NCI-H2107 treated with DMSO at 0.1 percent for 48 hours (cell line): ENCODE measurements around the gene DRC7.
"Not testable (repeated sequence)": the region's sequence is repeated elsewhere in the genome, so short reads cannot be mapped to it uniquely, and the experiment has no call there.

Source experiments
- DNase-seq: peaks from one replicate; lab custom pipeline; 2025; ENCODE audit not compliant: unreplicated experiment; lab: John Stamatoyannopoulos, UW

DRC7 gene

GRCh38 chr16:57711346-57711745 is 16.7 kb downstream of the DRC7 start:
- no peak for DNase-seq

- DNase-seq, result no peak
Measured at GRCh38 chr16:57711993-57712392, 17.4 kb downstream of the DRC7 start.

- DNase-seq, result not testable (repeated sequence)
Measured at GRCh38 chr16:57712569-57712968, 18.0 kb downstream of the DRC7 start.

GRCh38 chr16:57713596-57713995 is 19.0 kb downstream of the DRC7 start:
- DNase-seq, result no peak

GRCh38 chr16:57714047-57714446 is 19.4 kb downstream of the DRC7 start:
- DNase-seq, result no peak

GRCh38 chr16:57720142-57720575 is 25.6 kb downstream of the DRC7 start:
- DNase-seq, result no peak

DNA sequence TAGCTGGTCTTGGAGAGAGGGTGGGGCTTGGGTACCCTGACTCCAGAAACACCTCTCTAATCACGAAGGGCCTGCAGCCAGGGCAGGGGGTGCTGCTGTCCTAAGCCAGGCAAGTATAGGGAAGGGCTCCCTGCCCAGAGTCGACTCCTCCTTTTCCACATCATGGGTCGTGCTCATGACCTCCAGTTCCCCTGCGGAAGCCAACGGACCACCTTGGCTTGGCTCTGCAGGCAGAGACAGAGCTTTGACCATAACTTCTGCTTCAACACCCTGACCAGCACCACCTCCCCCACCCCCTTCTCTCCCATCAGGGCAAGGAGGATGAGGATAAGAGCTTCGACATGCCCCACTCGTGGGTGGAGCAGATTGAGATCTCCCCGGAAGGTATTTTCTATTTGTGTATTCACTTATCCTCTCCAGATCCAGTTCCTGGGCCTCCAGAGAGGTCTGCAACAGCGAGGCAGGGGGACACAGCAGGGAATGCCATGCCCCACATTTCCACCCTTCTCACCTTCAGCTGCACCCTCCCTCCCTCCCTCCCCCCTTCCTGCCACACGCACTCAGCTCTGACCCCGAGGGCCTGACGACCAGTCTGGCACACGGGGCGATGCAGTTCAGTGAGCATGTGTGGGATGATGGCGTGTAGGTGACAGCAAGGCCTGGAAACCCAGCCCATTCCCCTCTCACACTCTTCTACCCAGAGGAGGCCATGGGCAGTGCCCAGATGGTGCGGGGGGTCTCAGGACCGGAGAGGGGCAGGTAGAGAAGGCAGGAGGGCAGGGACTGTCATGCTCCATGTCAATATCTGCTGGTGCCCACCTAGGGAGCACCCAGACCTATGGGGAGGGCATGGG is 27.0 kb downstream of the DRC7 start:
- DNase-seq, result no peak

- DNase-seq, result no peak
Measured at GRCh38 chr16:57722210-57722499, 27.5 kb downstream of the DRC7 start.

DNA sequence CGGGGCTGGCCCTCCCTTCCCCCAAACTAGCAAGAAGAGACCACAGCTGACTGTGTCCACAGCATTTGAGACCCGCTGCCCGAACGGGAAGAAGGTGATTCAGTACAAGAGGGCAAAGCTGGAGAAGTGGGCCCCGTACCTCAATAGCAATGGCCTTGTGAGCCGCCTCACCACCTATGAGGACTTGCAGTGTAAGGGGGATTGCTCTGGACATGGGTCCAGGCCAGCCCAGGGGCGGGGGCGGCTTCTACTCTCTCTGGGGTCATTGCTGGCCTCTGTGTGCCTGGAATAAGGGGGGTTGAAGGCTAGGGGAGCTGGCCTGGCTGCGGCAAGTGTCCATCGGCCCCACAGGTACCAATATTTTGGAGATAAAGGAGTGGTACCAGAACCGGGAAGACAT is 28.0 kb downstream of the DRC7 start:
- DNase-seq, result no peak

DNA sequence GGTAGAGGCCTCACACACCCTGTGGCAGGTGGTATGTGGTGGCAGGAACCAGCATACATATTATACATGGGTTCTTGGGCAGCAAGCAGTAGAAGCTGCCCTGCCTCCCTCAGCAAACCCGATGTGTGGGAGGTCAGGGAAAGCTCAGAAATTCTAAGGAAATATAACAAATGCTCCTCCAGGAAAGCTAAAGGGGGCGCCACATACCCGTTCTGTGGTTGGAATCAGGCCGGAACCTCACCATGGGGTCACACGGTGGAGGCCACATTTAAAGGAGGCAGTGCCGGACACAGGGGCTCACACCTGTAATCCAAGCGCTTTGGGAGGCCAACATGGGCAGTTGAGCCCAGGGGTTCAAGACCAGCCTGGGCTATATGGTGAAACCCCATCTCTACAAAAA is 28.6 kb downstream of the DRC7 start:
- no peak for DNase-seq

GRCh38 chr16:57724531-57724930 is 29.9 kb downstream of the DRC7 start:
- DNase-seq, result no peak

DNA sequence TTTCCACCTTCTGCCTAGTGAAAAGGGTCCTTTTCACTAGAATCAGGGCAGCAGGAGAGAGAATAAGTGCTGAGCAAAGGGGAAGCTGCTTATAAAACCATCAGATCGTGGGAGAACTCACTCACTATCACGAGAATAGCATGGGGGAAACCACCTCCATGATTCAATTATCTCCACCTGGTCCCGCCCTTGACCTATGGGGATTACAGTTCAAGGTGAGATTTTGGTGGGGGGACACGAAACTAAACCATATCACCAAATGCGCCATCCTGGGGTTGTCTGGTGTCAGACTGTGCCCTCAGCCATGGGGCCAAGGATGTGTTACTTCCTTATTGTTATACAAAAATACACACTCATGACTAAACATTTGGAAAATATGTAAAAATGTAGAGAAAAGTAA is 30.5 kb downstream of the DRC7 start:
- DNase-seq, result no peak

- no peak for DNase-seq
Measured at GRCh38 chr16:57725554-57725953, 30.9 kb downstream of the DRC7 start.

GRCh38 chr16:57725976-57726375 is 31.4 kb downstream of the DRC7 start:
- no peak for DNase-seq

GRCh38 chr16:57726433-57726947 is 31.9 kb downstream of the DRC7 start:
- no peak for DNase-seq

- DNase-seq, result no peak
Measured at GRCh38 chr16:57727610-57728009, 33.0 kb downstream of the DRC7 start.

- no peak for DNase-seq
Measured at GRCh38 chr16:57728336-57729181, 34.0 kb downstream of the DRC7 start.

- no peak for DNase-seq
Measured at GRCh38 chr16:57729182-57729484, 34.5 kb downstream of the DRC7 start.

- not testable (repeated sequence) for DNase-seq
Measured at GRCh38 chr16:57729852-57730251, 35.2 kb downstream of the DRC7 start.

DNA sequence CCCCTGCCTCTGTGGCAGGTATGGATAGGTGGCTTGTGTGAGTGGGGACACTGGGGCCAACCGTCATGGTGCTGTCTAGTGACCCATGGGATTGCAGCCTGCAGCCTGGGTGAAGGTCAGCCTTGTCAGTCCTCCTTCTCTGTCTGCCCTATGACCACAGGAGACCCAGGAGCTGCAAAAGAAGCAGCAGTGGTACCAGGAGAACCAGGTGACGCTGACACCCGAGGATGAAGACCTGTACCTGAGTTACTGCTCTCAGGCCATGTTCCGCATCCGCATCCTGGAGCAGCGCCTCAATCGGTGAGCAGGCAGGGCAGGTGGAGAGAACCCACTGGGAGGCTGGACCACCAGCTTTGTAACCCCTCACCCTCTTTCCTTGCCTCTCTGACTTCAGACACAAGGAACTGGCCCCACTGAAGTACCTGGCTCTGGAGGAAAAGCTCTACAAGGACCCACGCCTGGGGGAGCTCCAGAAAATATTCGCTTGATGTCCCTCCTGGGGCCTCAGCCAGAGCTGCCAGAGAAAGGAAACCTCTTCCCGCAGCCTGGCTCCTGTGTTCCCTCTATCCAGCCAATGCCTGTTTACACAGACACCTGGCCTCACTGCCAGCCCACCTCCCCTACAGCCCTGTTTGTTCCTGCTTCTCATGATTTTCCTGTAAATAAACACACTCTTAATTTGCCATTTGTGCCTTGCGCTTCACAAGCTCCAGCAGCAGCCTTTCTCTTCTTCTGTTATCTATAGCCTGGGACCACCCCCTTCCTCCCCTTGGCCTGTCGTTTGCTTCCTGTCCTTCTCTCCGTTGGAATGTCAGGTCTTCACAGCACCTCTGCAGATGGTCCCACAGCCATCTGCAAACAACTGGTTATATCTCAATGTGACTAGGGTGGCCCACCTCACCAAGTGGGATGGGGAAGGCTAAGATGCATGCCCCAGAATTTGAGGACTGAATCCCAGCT is 36.4 kb downstream of the DRC7 start:
- DNase-seq, result no peak

DNA sequence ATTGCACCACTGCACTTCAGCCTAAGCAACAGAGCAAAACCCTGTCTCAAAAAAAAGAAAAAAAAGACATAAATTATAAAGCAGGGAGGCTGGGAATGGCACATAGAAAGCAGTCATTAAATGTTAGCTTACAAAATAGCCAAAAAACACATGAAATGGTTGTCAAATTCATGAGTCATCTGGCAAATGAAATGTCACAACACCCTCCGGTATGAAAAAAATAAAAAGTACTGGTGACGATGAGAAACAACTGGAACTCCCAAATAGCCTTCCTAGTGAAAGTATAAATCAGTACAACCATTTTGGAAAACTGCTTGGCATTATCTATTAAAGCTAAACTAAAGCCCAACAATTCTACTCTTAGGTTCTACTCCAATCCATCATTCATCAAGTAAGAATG is 37.4 kb downstream of the DRC7 start:
- no peak for DNase-seq
